ENCODE results near the gene IFITM10. TPM values are rescaled to one million over a fixed set of nuclear protein-coding genes. Genes with fewer than 3 reads are reported as not detected.

IFITM10 gene
- total and polyA plus RNA-seq, 10 of the 15 experiments (the other 5 are each of a cell fraction or from before 2014, with no cell fraction given): 0.04 to 0.27 TPM; not detected in 8

DNA sequence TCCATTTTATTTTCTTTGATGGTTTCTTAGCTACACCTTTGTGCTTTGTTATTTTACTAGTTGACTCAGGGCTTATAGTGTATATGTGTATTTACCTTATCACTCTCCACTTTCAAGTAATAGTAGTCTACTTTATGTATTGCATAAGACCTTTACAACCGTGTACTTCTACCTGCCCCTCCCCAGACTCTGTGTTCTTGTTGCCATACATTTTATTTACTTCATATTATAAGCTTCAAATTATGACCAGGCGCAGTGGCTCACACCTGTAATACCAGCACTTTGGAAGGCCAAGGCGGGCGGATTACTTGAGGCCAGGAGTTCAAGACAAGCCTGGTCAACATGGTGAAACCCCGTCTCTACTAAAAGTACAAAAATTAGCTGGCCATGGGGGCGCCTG, 41.5 kb upstream of the IFITM10 start:
- in situ Hi-C loops (cut with MboI) (no loop called here), intact Hi-C loops (cut with micrococcal nuclease; ENCODE audit: unreplicated experiment) (no loop called here)
- Histone ChIP-seq H3K4me2 (ENCODE audit: control insufficient read depth, insufficient read depth) (no peak overlapping the region), H3K27ac (ENCODE audit: control insufficient read depth, insufficient read depth) (no peak overlapping the region), H4K20me1 (ENCODE audit: control insufficient read depth, insufficient read depth) (no peaks in the 10 kb centered on the region), H3K9ac (ENCODE audit: control insufficient read depth, insufficient read depth, low read length) (no peak overlapping the region), H3K79me2 (ENCODE audit: control insufficient read depth, insufficient read depth, low read length) (no peaks in the 10 kb centered on the region), H3K36me3 (ENCODE audit: control insufficient read depth in 2 of 2, insufficient read depth in 2 of 2, low read length in 1 of 2) (no peaks in the 10 kb centered on the region), H3K9me3 (replicated peaks; ENCODE audit: control insufficient read depth, insufficient read depth, low read length) (no peaks in the 10 kb centered on the region), H3K4me1 (ENCODE audit: control insufficient read depth, insufficient read depth, low read length) (no peaks in the 10 kb centered on the region), H2AFZ (ENCODE audit: control insufficient read depth, low read depth, low read length) (no peak overlapping the region), H3K4me3 (no peak overlapping the region), H3K27me3 (replicated peaks in 1 of 2; ENCODE audit: control insufficient read depth in 2 of 2, insufficient read depth in 2 of 2, low read length in 1 of 2) (no peaks in the 10 kb centered on the region; a peak in 2 of 4 replicates)
- WGBS (ENCODE audit: insufficient coverage, insufficient replicate concordance, low lambda C conversion rate, missing lambda C conversion rate): 33% methylated on average over 6 of the region's 6 CpGs
- no peak for ATAC-seq
- FAIRE-seq: no peak
- TF ChIP-seq HDGF (IDR thresholded peaks at IDR 0.05) (no peak), POLR2A (IDR thresholded peaks at IDR 0.05; ENCODE audit: low read depth, low read length) (no peak), CTCF (IDR thresholded peaks at IDR 0.05 in 2 of 3, conservative IDR thresholded peaks at IDR 0.05 in 1 of 3; ENCODE audit: control insufficient read depth in 2 of 3, extremely low read depth in 1 of 3, insufficient read depth in 1 of 3, low read depth in 3 of 3, low read length in 3 of 3) (no peak), CHD2 (IDR thresholded peaks at IDR 0.05; ENCODE audit: borderline replicate concordance, low read depth, low read length) (no peak), SMAD1 (IDR thresholded peaks at IDR 0.05; ENCODE audit: low read depth, partially characterized antibody) (no peak)
- TF ChIP-seq, protein P1, sequence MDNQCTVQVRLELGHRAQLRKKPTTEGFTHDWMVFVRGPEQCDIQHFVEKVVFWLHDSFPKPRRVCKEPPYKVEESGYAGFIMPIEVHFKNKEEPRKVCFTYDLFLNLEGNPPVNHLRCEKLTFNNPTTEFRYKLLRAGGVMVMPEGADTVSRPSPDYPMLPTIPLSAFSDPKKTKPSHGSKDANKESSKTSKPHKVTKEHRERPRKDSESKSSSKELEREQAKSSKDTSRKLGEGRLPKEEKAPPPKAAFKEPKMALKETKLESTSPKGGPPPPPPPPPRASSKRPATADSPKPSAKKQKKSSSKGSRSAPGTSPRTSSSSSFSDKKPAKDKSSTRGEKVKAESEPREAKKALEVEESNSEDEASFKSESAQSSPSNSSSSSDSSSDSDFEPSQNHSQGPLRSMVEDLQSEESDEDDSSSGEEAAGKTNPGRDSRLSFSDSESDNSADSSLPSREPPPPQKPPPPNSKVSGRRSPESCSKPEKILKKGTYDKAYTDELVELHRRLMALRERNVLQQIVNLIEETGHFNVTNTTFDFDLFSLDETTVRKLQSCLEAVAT (IDR thresholded peaks at IDR 0.05): no peak
- DNase-seq (ENCODE audit: low read depth, low spot score): no peak
- BruUV-seq (replicated peaks): no TSS peak
- SMC1A ChIA-PET (ENCODE audit: uncharacterized antibody, unreplicated experiment): no interaction called here
- CTCF ChIA-PET: no interaction called here
- POLR2A ChIA-PET: no interaction called here
- RAD21 ChIA-PET (ENCODE audit: unreplicated experiment): no interaction called here

Data from GM12878 (cell line).